Endothelial cell of umbilical vein (primary cell): ENCODE data around the gene KRT81. TPM values are rescaled to one million over a fixed set of nuclear protein-coding genes. Genes with fewer than 3 reads are reported as not detected.

Source experiments
- BruUV-seq: library from RNA; stranded (reverse); fragments of 400-500 nt; replicated peaks from 2 replicates; lab custom pipeline; 2021; lab: Mats Ljungman, UMichigan
- CTCF ChIA-PET: fragments of 300-600, 350-600 bp; sonication (Branson Sonifier 250); formaldehyde crosslinking; loops from one replicate; lab custom pipeline; 2021; ENCODE audit warnings: antibody characterized with exemption, inconsistent platforms; lab: Charles Lee
- POLR2A ChIA-PET: fragments of 300-600, 350-600 bp; sonication (Branson Sonifier 250); formaldehyde crosslinking; loops from one replicate; lab custom pipeline; 2021; ENCODE audit warnings: antibody characterized with exemption, inconsistent platforms; lab: Charles Lee
- DNase-seq: peaks from one replicate; pipeline ENCODE4 v3.0.0-alpha.2; 2011; ENCODE audit warnings: low read depth, low spot score
- FAIRE-seq: peaks from 2 replicates; lab custom pipeline; 2011; peaks lifted over from hg19 to GRCh38; lab: Jason Lieb, UNC
- H2AFZ ChIP-seq: 2 replicates; pipeline ENCODE4 v1.6.0; 2012; ENCODE audit warnings: low read depth, low read length, control low read depth, inconsistent platforms
- H3K27ac ChIP-seq: 2 replicates; pipeline ENCODE4 v1.5.1; 2011; ENCODE audit warnings: low read depth, mild to moderate bottlenecking, control low read depth, low read length, moderate library complexity; ENCODE audit not compliant: insufficient read depth
- H3K27me3 ChIP-seq, 2 experiments: 2 replicates each; pipeline versions ENCODE4 v1.6.0 to v1.6.1; 2011; ENCODE audit warnings: low read length in 2 of 2, mixed read lengths in 1 of 2; ENCODE audit not compliant: control insufficient read depth in 2 of 2, insufficient read depth in 2 of 2
- H3K36me3 ChIP-seq, 2 experiments: 2 replicates in 1 of 2; 3 replicates in 1 of 2; pipeline ENCODE4 v1.5.1; 2011; ENCODE audit warnings: low read length in 2 of 2, mild to moderate bottlenecking in 1 of 2, moderate library complexity in 1 of 2; ENCODE audit not compliant: control insufficient read depth in 2 of 2, insufficient read depth in 2 of 2; ENCODE audit errors: extremely low read depth in 1 of 2
- H3K4me1 ChIP-seq: 3 replicates; pipeline ENCODE4 v1.5.1; 2011; ENCODE audit warnings: mild to moderate bottlenecking, low read length; ENCODE audit not compliant: control insufficient read depth, insufficient read depth; ENCODE audit errors: extremely low read depth
- H3K4me2 ChIP-seq: 2 replicates; pipeline ENCODE4 v1.6.1; 2011; ENCODE audit warnings: low read length, control low read depth, mixed read lengths; ENCODE audit not compliant: insufficient read depth
- H3K4me3 ChIP-seq, 3 experiments: fragments of 200-600 bp in 1 of 3; sonication (generic), shearing (Covaris generic) in 1 of 3; replicated peaks in 1 of 3; 2 replicates each; pipeline ENCODE4 v1.5.1; 2011 to 2016; ENCODE audit warnings: control low read depth in 3 of 3, low read length in 3 of 3, mild to moderate bottlenecking in 2 of 3, inconsistent platforms in 1 of 3, low read depth in 1 of 3, moderate library complexity in 1 of 3; ENCODE audit not compliant: insufficient read depth in 1 of 3
- H3K79me2 ChIP-seq: 2 replicates; pipeline ENCODE4 v1.6.0; 2012; ENCODE audit warnings: low read length, inconsistent platforms; ENCODE audit not compliant: control insufficient read depth, insufficient read depth
- H3K9ac ChIP-seq: replicated peaks from 2 replicates; pipeline ENCODE3; 2011; ENCODE audit warnings: low read length, control low read depth; ENCODE audit not compliant: insufficient read depth; ENCODE audit errors: extremely low read depth
- H3K9me1 ChIP-seq: replicated peaks from 3 replicates; pipeline ENCODE4 v1.6.0; 2011; ENCODE audit warnings: mild to moderate bottlenecking, low read length; ENCODE audit not compliant: control insufficient read depth, insufficient read depth; ENCODE audit errors: extremely low read depth
- H3K9me3 ChIP-seq: replicated peaks from 2 replicates; pipeline ENCODE4 v1.5.1; 2012; ENCODE audit warnings: low read length, inconsistent platforms; ENCODE audit not compliant: control insufficient read depth, insufficient read depth
- H4K20me1 ChIP-seq: replicated peaks from 2 replicates; pipeline ENCODE3; 2011; ENCODE audit warnings: mild to moderate bottlenecking, low read length; ENCODE audit not compliant: control insufficient read depth, insufficient read depth; ENCODE audit errors: extremely low read depth
- EZH2 ChIP-seq: IDR thresholded peaks from 2 replicates; pipeline ENCODE4 v1.6.1; 2012; ENCODE audit warnings: borderline replicate concordance, low read depth, mild to moderate bottlenecking, moderate library complexity, low read length, inconsistent platforms; ENCODE audit not compliant: severe bottlenecking
- FOS ChIP-seq: IDR thresholded peaks from 2 replicates; pipeline ENCODE4 v1.6.1; 2011; ENCODE audit warnings: mild to moderate bottlenecking, low read length, moderate library complexity, borderline replicate concordance; ENCODE audit not compliant: insufficient read depth
- GATA2 ChIP-seq: IDR thresholded peaks from 2 replicates; pipeline ENCODE4 v1.7.0; 2011; ENCODE audit warnings: low read depth, mild to moderate bottlenecking, moderate library complexity, mixed read lengths, low read length; ENCODE audit not compliant: insufficient read length, insufficient read depth
- JUN ChIP-seq: IDR thresholded peaks from 2 replicates; pipeline ENCODE4 v1.6.1; 2011; ENCODE audit warnings: borderline replicate concordance, low read depth; ENCODE audit not compliant: insufficient read length, insufficient read depth
- MYC ChIP-seq: IDR thresholded peaks from one replicate; pipeline ENCODE4 v1.6.1; 2011; ENCODE audit warnings: mild to moderate bottlenecking, low read depth, low read length
- POLR2A ChIP-seq: IDR thresholded peaks from 2 replicates; pipeline ENCODE4 v1.6.1; 2012; ENCODE audit warnings: low read depth, mild to moderate bottlenecking, control low read depth, low read length
- POLR2AphosphoS5 ChIP-seq: IDR thresholded peaks from 2 replicates; pipeline ENCODE4 v1.6.1; 2012; ENCODE audit warnings: low read depth, mild to moderate bottlenecking, control low read depth, low read length, moderate library complexity; ENCODE audit not compliant: insufficient read depth
- dilution Hi-C: fragments of 300-500 bp; cut with MboI; formaldehyde crosslinking; loops from one replicate; pipeline ENCODE4 v1.15.0; 2019; ENCODE audit warnings: low sequenced_read_pairs; ENCODE audit not compliant: extremely low pct_ligation_motif_present
- intact Hi-C: fragments of 100-400 bp; cut with micrococcal nuclease; formaldehyde crosslinking; loops from one replicate; pipeline ENCODE4 v1.10.0; 2022
- polyA plus RNA-seq, 4 experiments: library from polyadenylated mRNA; depleted of rRNA in 3 of 4; stranded (reverse) in 3 of 4; unstranded in 1 of 4; fragments of >200 nt; gene quantifications; 2 replicates each; pipeline versions ENCODE4 v1.2.1 to v1.2.3, GENCODE V29; 2011 to 2012; ENCODE audit warnings: missing spikeins in 1 of 4
- total RNA-seq: library from RNA; stranded (reverse); gene quantifications from 2 replicates; pipeline ENCODE4 v1.2.3, GENCODE V29; 2021
- TF ChIP-seq, protein P1 (sequence below), 2 donors: IDR thresholded peaks; 1 replicate in 1 of 2; 2 replicates in 1 of 2; pipeline ENCODE4 v1.5.1; 2011; ENCODE audit warnings: low read length in 2 of 2, mild to moderate bottlenecking in 2 of 2, moderate library complexity in 2 of 2, control low read depth in 1 of 2, inconsistent platforms in 1 of 2, low read depth in 1 of 2; ENCODE audit not compliant: insufficient read depth in 1 of 2; ENCODE audit errors: extremely low read depth in 1 of 2
- TF ChIP-seq, protein P2 (sequence below): IDR thresholded peaks from 2 replicates; pipeline ENCODE4 v1.6.1; 2011; ENCODE audit not compliant: insufficient read depth, insufficient read length

The KRT81 gene
- total and polyA plus RNA-seq, 2 donors (not counting 3 experiments of a cell fraction or from before 2014, with no cell fraction given) = not detected

GRCh38 chr12:52333321-52333720, 42.0 kb upstream of the KRT81 start:
- Histone ChIP-seq H3K4me1 (no peaks in the 10 kb centered on the region), H3K27me3 (peaks cover 20 to 21% of the 10 kb centered on the region in 2 experiments), H3K36me3 (no peaks in the 10 kb centered on the region), H3K9me1 (no peaks in the 10 kb centered on the region), H3K4me3 (no peak overlapping the region), H3K9me3 (no peaks in the 10 kb centered on the region), H3K9ac (no peak overlapping the region), H3K4me2 (no peak overlapping the region), H4K20me1 (no peaks in the 10 kb centered on the region), H3K27ac (no peak overlapping the region), H3K79me2 (no peaks in the 10 kb centered on the region), H2AFZ (no peak overlapping the region)
- no TSS peak for BruUV-seq
- intact Hi-C loops = no loop called here
- ChIA-PET CTCF (interaction anchor here (0.9 to 1.5 kb wide), 3 partner anchors 14 to 54 kb away, joined by 3 to 5 read pairs (median 3); no protein-coding TSS in a partner anchor), POLR2A (no interaction called here)
- TF ChIP-seq, protein P1, sequence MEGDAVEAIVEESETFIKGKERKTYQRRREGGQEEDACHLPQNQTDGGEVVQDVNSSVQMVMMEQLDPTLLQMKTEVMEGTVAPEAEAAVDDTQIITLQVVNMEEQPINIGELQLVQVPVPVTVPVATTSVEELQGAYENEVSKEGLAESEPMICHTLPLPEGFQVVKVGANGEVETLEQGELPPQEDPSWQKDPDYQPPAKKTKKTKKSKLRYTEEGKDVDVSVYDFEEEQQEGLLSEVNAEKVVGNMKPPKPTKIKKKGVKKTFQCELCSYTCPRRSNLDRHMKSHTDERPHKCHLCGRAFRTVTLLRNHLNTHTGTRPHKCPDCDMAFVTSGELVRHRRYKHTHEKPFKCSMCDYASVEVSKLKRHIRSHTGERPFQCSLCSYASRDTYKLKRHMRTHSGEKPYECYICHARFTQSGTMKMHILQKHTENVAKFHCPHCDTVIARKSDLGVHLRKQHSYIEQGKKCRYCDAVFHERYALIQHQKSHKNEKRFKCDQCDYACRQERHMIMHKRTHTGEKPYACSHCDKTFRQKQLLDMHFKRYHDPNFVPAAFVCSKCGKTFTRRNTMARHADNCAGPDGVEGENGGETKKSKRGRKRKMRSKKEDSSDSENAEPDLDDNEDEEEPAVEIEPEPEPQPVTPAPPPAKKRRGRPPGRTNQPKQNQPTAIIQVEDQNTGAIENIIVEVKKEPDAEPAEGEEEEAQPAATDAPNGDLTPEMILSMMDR (IDR thresholded peaks at IDR 0.05; ENCODE audit: extremely low read depth in 1 of 2, insufficient read depth in 1 of 2, low read depth in 1 of 2, low read length in 2 of 2) = no peak
- TF ChIP-seq POLR2AphosphoS5 = no peak
- TF ChIP-seq, protein P2, sequence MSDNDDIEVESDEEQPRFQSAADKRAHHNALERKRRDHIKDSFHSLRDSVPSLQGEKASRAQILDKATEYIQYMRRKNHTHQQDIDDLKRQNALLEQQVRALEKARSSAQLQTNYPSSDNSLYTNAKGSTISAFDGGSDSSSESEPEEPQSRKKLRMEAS = no peak
- TF ChIP-seq MYC = no peak
- TF ChIP-seq EZH2 = no peak
- no peak for TF ChIP-seq JUN
- TF ChIP-seq GATA2 = no peak
- TF ChIP-seq POLR2A = no peak
- no peak for TF ChIP-seq FOS
- FAIRE-seq = no peak
- DNase-seq = no peak
- dilution Hi-C loops = no loop called here
